ENCODE results near the gene CCDC40. TPM values are rescaled to one million over a fixed set of nuclear protein-coding genes. Genes with fewer than 3 reads are reported as not detected.

CCDC40 gene
- total and polyA plus RNA-seq, 2 of the 13 experiments (the other 11 are each of a cell fraction or from before 2014, with no cell fraction given) = 4.1 to 5.5 TPM

- TF ChIP-seq SNAPC4 (CRISPR knock-in tag; IDR thresholded peaks at IDR 0.05) = no peak
- no peak for TF ChIP-seq ARNT (IDR thresholded peaks at IDR 0.05)
- peak; percentile 97 for TF ChIP-seq HOXA5 (CRISPR knock-in tag; IDR thresholded peaks at IDR 0.05)
- no peak for TF ChIP-seq ZNF83 (CRISPR knock-in tag; IDR thresholded peaks at IDR 0.05; ENCODE audit: borderline replicate concordance)
- peak; percentile 94 for TF ChIP-seq POGK (CRISPR knock-in tag; conservative IDR thresholded peaks at IDR 0.05)
- peak; percentile 47 for TF ChIP-seq ZNF777 (CRISPR knock-in tag; IDR thresholded peaks at IDR 0.05)
- no peak for TF ChIP-seq ZNF496 (CRISPR knock-in tag; IDR thresholded peaks at IDR 0.05; ENCODE audit: insufficient replicate concordance)
- TF ChIP-seq GABPA (IDR thresholded peaks at IDR 0.05; ENCODE audit: low read depth, low read length) = no peak
- peak; percentile 65 for TF ChIP-seq GABPA (CRISPR knock-in tag; IDR thresholded peaks at IDR 0.05; ENCODE audit: low read depth)
- TF ChIP-seq NR2F6 (IDR thresholded peaks at IDR 0.05) = peak; percentile 92
- TF ChIP-seq NR2F6 (CRISPR knock-in tag; IDR thresholded peaks at IDR 0.05) = peak; percentile 92
- peak; percentile 85 for TF ChIP-seq BCL3 (CRISPR knock-in tag; IDR thresholded peaks at IDR 0.05)
- peak; percentile 98 for TF ChIP-seq IRF2 (CRISPR knock-in tag; IDR thresholded peaks at IDR 0.05)
- peak; percentile 96; the same call in 1 of the 2 replicates for TF ChIP-seq ZNF264 (CRISPR knock-in tag; IDR thresholded peaks at IDR 0.05)
- TF ChIP-seq E2F2 (CRISPR knock-in tag; IDR thresholded peaks at IDR 0.05; ENCODE audit: borderline replicate concordance) = no peak
- TF ChIP-seq SIX1 (CRISPR knock-in tag; IDR thresholded peaks at IDR 0.05; ENCODE audit: borderline replicate concordance) = peak; percentile 80; the same call in 1 of the 2 replicates
- peak; percentile 89 for TF ChIP-seq POLR2G (IDR thresholded peaks at IDR 0.05; ENCODE audit: low read depth, low read length)
These were observed 42.8 kb upstream of the CCDC40 start (continued) for GRCh38 chr17:79993390-79994227.
